ENCODE data around the gene AP1B1. TPM values are rescaled to one million over a fixed set of nuclear protein-coding genes. Genes with fewer than 3 reads are reported as not detected.
"Not testable (repeated sequence)": the region's sequence is repeated elsewhere in the genome, so short reads cannot be mapped to it uniquely, and the experiment has no call there.

The AP1B1 gene
- total RNA-seq, 3 donors from 2014 or later: 55.7 to 58.7 (median 58.2) TPM

- no peaks in the 10 kb centered on the region for H3K9me3 ChIP-seq
- no peaks in the 10 kb centered on the region for H3K27me3 ChIP-seq
- H3K4me3 ChIP-seq: no peak overlapping the region
- H3K27ac ChIP-seq: no peak overlapping the region
- no peaks in the 10 kb centered on the region for H3K36me3 ChIP-seq
- TF ChIP-seq CTCF (IDR thresholded peaks at IDR 0.05): no peak
- TF ChIP-seq POLR2AphosphoS5 (IDR thresholded peaks at IDR 0.05): no peak
- no peak for TF ChIP-seq POLR2A (IDR thresholded peaks at IDR 0.05)
- H3K4me1 ChIP-seq: peaks cover 0 to 4% of the 10 kb centered on the region in 2 donors
- no peak for DNase-seq (ENCODE audit: low spot score in 2 of 2)
- intact Hi-C loops (cut with DNase I; ENCODE audit: low total_unique reads): no loop called here
Measured at GRCh38 chr22:29370537-29370936, 17.8 kb downstream of the AP1B1 start.

GRCh38 chr22:29369460-29369859, 18.9 kb downstream of the AP1B1 start:
- DNase-seq (ENCODE audit: low spot score in 2 of 2): no peak

GRCh38 chr22:29359469-29359868, 28.9 kb downstream of the AP1B1 start:
- Histone ChIP-seq H3K27me3 (no peaks in the 10 kb centered on the region), H3K9me3 (no peaks in the 10 kb centered on the region), H3K4me1 (no peaks in the 10 kb centered on the region), H3K4me3 (no peak overlapping the region), H3K27ac (peak overlapping the region in 1 of 2 donors; percentile 11), H3K36me3 (no peaks in the 10 kb centered on the region)
- DNase-seq (ENCODE audit: low spot score in 2 of 2): peak in 1 of 2 donors; percentile 62
- intact Hi-C loops (cut with DNase I; ENCODE audit: low total_unique reads): no loop called here
- no peak for TF ChIP-seq POLR2AphosphoS5 (IDR thresholded peaks at IDR 0.05)
- peak in 2 of 3 donors; percentile 64 to 66 for TF ChIP-seq CTCF (IDR thresholded peaks at IDR 0.05)
- TF ChIP-seq POLR2A (IDR thresholded peaks at IDR 0.05): no peak

More at GRCh38 chr22:29369460-29369859, 18.9 kb downstream of the AP1B1 start:
- peak overlapping the region in 1 of 2 donors; percentile 22 for H3K27ac ChIP-seq
- H3K9me3 ChIP-seq: no peaks in the 10 kb centered on the region
- no peak for TF ChIP-seq POLR2A (IDR thresholded peaks at IDR 0.05)
- TF ChIP-seq CTCF (IDR thresholded peaks at IDR 0.05): no peak
- TF ChIP-seq POLR2AphosphoS5 (IDR thresholded peaks at IDR 0.05): no peak
- H3K36me3 ChIP-seq: no peaks in the 10 kb centered on the region
- H3K4me1 ChIP-seq: peaks cover 0 to 4% of the 10 kb centered on the region in 2 donors
- H3K27me3 ChIP-seq: no peaks in the 10 kb centered on the region
- no peak overlapping the region for H3K4me3 ChIP-seq
- intact Hi-C loops (cut with DNase I; ENCODE audit: low total_unique reads): no loop called here

- DNase-seq (ENCODE audit: low spot score in 2 of 2); H3K4me1 ChIP-seq; H3K27ac ChIP-seq; H3K36me3 ChIP-seq; H3K9me3 ChIP-seq; H3K4me3 ChIP-seq; H3K27me3 ChIP-seq; intact Hi-C loops (cut with DNase I; ENCODE audit: low total_unique reads): not testable (repeated sequence)
Measured at GRCh38 chr22:29357193-29357890, 31.0 kb downstream of the AP1B1 start.

- Histone ChIP-seq H3K27ac (no peak overlapping the region), H3K9me3 (no peaks in the 10 kb centered on the region)
- intact Hi-C loops (cut with DNase I; ENCODE audit: low total_unique reads): loop anchor here (1.0 kb wide), 1 partner anchor 24 kb away; no protein-coding TSS in a partner anchor
Measured at GRCh38 chr22:29353860-29354259, 34.5 kb downstream of the AP1B1 start.

More at GRCh38 chr22:29353860-29354259, 34.5 kb downstream of the AP1B1 start:
- Histone ChIP-seq H3K4me1 (no peaks in the 10 kb centered on the region), H3K4me3 (no peak overlapping the region), H3K36me3 (no peaks in the 10 kb centered on the region), H3K27me3 (no peaks in the 10 kb centered on the region)
- DNase-seq (ENCODE audit: low spot score in 2 of 2): no peak
- TF ChIP-seq POLR2AphosphoS5 (IDR thresholded peaks at IDR 0.05): no peak
- TF ChIP-seq CTCF (IDR thresholded peaks at IDR 0.05): no peak
- TF ChIP-seq POLR2A (IDR thresholded peaks at IDR 0.05): no peak

Measured in breast epithelium (tissue), 4 donors.